GM18858 (cell line): ENCODE data around the gene SQSTM1.
A peak's percentile ranks its signal among the peaks of the same experiment; 100 is the strongest.

Experiments used
- ATAC-seq: cut with Tn5 transposase; IDR thresholded peaks from one replicate; pipeline ENCODE4 v1.9.1; 2021; ENCODE audit not compliant: unreplicated experiment

SQSTM1 gene

GRCh38 chr5:179805529-179806249 is 15.0 kb upstream of the SQSTM1 start:
- ATAC-seq, result no peak

DNA sequence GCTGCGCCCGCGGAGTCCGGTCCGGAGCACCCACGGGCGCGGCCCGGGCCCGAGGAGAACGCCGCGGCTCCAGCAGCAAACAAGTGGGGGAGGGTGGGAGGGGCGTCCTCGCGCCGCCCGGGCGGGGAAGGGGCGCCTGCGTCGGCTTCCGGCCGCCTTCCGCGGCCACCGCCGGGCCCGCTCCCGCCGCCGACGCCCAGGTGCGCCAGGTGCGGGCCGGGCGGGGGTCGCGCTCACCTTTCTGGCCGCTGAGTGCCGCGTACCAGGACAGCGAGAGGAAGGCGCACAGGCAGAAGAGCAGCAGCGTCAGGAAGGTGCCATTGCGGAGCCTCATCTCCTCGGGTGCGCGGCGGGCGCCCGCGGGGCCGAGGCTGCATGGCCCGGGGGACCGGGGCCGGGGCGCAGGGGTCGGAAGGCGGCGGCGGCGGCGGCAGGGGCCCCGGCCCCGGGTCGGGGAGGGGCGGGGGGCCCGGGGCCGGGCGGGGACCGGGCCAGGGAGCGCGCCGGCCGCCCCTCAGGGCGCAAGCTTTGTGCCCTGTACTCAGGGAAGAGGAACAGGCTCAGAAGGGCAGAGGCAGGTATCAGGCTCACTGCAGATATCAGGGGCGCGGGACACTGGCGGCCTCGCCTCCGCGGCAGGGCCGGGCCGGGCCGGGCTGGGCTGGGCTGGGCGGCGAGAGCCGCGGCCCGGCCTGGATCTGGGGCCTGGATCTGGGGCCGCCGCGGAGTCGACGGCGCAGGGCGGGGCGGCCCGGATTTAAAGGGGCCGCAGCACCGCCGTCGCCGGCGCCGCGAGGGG is 14.3 kb upstream of the SQSTM1 start, which contains the start of gene MGAT4B:
Gene MGAT4B (minus strand): TSS at position 617 of the 799 bp plus-strand sequence. CDS start 283 bp downstream, at position 334.
- ATAC-seq, result no peak

DNA sequence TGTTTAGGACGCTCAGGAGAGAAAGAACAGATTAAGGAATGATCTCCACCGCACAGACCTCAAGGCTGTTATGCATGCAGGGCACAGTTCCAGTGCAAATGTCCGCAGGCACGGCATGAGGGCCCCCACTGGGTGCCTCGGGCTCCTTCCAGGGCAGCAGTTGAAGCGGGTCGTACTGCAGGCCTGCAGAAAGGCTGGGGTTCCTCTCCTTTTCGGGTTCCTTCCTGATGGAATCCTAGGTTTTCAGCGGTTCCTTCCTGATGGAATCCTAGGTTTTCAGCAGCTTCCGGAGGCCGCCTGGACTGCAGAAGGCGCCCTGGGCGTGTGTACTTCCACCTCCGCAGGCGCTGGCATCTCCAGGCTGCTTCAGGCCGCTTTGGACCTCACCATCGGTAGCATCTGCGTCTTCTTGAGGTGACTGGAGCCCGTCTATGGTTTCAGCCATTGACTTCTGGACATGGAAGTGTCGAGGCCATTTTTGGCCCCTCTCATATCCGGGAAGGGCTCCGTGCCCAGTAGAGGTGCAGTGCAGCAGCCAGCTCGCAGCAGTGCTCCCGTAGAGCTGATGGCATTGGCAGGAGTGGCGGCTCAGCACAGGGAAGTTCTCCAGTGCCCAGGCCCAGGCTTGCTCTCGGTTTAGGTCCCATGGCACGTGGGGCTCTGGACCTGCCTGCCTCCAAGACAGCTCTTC is 8.4 kb upstream of the SQSTM1 start:
- no peak for ATAC-seq

DNA sequence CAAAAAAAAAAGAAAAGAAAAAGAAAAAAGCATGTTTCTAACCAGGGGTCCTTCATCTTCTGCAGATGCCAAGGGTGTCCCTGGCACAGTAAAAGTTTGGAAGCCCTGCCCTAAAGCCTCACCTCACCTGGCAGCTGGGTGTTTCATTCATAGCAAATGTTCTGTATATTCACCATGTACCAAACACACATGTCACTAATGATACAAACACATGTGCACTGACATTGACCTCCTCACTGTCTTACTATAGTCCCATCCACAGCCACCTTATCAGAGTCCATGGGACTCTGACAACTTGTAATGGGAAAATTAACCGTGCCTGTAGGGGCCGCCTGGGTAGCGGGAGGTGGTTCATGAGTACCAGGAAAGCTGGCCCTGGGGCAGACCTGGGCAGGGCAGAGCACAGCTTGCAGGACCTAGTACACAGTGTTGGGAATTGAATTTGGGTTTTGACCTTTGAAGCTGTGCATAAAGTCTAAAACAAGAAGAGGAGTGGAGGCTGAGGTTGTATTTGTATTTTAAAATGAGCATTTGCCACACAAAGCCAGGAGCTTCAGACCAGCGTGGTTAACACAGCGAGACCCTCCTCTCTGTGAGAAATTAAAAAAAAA is 7.6 kb upstream of the SQSTM1 start:
- no peak for ATAC-seq

GRCh38 chr5:179814090-179814489 is 6.6 kb upstream of the SQSTM1 start:
- no peak for ATAC-seq

GRCh38 chr5:179815491-179816249 is 5.0 kb upstream of the SQSTM1 start:
- no peak for ATAC-seq

- no peak for ATAC-seq
Observed at GRCh38 chr5:179816401-179816795, 4.3 kb upstream of the SQSTM1 start.

- no peak for ATAC-seq
Observed at GRCh38 chr5:179816796-179817469, 3.8 kb upstream of the SQSTM1 start.

- no peak for ATAC-seq
Observed at GRCh38 chr5:179817470-179817840, 3.2 kb upstream of the SQSTM1 start.

GRCh38 chr5:179817890-179818745 is 2.6 kb upstream of the SQSTM1 start:
- no peak for ATAC-seq

- peak; percentile 55 for ATAC-seq
Observed at GRCh38 chr5:179818746-179819295, 1.9 kb upstream of the SQSTM1 start.

GRCh38 chr5:179819296-179820126 is 1.2 kb upstream of the SQSTM1 start:
- ATAC-seq, result no peak

GRCh38 chr5:179820127-179820482 is 600 bp upstream of the SQSTM1 start:
- ATAC-seq, result no peak

GRCh38 chr5:179821298-179822058 is 773 bp downstream of the SQSTM1 start:
- ATAC-seq, result peak; percentile 29

GRCh38 chr5:179822059-179822432 is 1.3 kb downstream of the SQSTM1 start:
- no peak for ATAC-seq

GRCh38 chr5:179822444-179822990 is 1.8 kb downstream of the SQSTM1 start:
- no peak for ATAC-seq
